Sigmoid colon (tissue), 4 donors: ENCODE results near the gene PAN2.

Source experiments
- CTCF ChIP-seq, 4 experiments: fragments of 450-650 bp in 3 of 4; fragments of 200-600 bp in 1 of 4; IDR thresholded peaks; one replicate each; pipeline ENCODE4 v1.5.1; 2016 to 2019; ENCODE audit warnings: antibody characterized with exemption in 4 of 4, mild to moderate bottlenecking in 3 of 4, moderate library complexity in 2 of 4
- EP300 ChIP-seq, 4 donors: sonication (generic); formaldehyde crosslinking; IDR thresholded peaks; one replicate each; pipeline ENCODE4 v1.6.1; 2017; ENCODE audit warnings: antibody characterized with exemption in 4 of 4
- POLR2A ChIP-seq, 2 donors: fragments of 450-650 bp; IDR thresholded peaks; one replicate each; pipeline ENCODE4 v1.6.1; 2016; ENCODE audit warnings: antibody characterized with exemption in 2 of 2, mild to moderate bottlenecking in 2 of 2, moderate library complexity in 2 of 2
- POLR2AphosphoS5 ChIP-seq, 4 donors: sonication (generic); formaldehyde crosslinking; IDR thresholded peaks; one replicate each; pipeline ENCODE4 v1.6.1; 2017; ENCODE audit warnings: antibody characterized with exemption in 4 of 4

- TF ChIP-seq CTCF (IDR thresholded peaks at IDR 0.05), result no peak
- TF ChIP-seq POLR2A (IDR thresholded peaks at IDR 0.05), result no peak
- no peak for TF ChIP-seq POLR2AphosphoS5 (IDR thresholded peaks at IDR 0.05)
- TF ChIP-seq EP300 (IDR thresholded peaks at IDR 0.05), result no peak
These were observed 5.3 kb upstream of the PAN2 start for GRCh38 chr12:56339158-56339422.
